H9 (cell line): ENCODE data around the gene LAIR2. TPM values are rescaled to one million over a fixed set of nuclear protein-coding genes. Genes with fewer than 3 reads are reported as not detected.

Experiments
- DNase-seq: peaks from one replicate; pipeline ENCODE4 v3.0.0-alpha.2; 2017
- H2AFZ ChIP-seq: one replicate; pipeline ENCODE4 v1.6.1; 2013; ENCODE audit warnings: mild to moderate bottlenecking, low read length, control low read depth, moderate library complexity
- H2AK5ac ChIP-seq: 2 replicates; pipeline ENCODE4 v1.6.1; 2013; ENCODE audit warnings: low read length, control low read depth, mixed read lengths; ENCODE audit not compliant: insufficient read length
- H2BK120ac ChIP-seq: one replicate; pipeline ENCODE4 v1.6.1; 2013; ENCODE audit warnings: low read depth, mild to moderate bottlenecking, low read length, control low read depth, inconsistent platforms; ENCODE audit not compliant: poor library complexity, severe bottlenecking
- H2BK12ac ChIP-seq: 2 replicates; pipeline ENCODE4 v1.6.1; 2013; ENCODE audit warnings: low read length, control low read depth, mixed read lengths, low read depth; ENCODE audit not compliant: insufficient read length
- H2BK15ac ChIP-seq: 2 replicates; pipeline ENCODE4 v1.6.1; 2013; ENCODE audit warnings: low read depth, low read length, control low read depth
- H2BK20ac ChIP-seq: one replicate; pipeline ENCODE4 v1.6.1; 2013; ENCODE audit warnings: low read depth, mild to moderate bottlenecking, low read length, control low read depth, inconsistent platforms; ENCODE audit not compliant: poor library complexity, severe bottlenecking
- H2BK5ac ChIP-seq: 2 replicates; pipeline ENCODE4 v1.6.1; 2013; ENCODE audit warnings: low read length, control low read depth, mixed read lengths; ENCODE audit not compliant: insufficient read length
- H3K14ac ChIP-seq: 2 replicates; pipeline ENCODE4 v1.6.1; 2013; ENCODE audit warnings: low read length, control low read depth; ENCODE audit not compliant: insufficient read depth
- H3K18ac ChIP-seq: 2 replicates; pipeline ENCODE4 v1.6.1; 2013; ENCODE audit warnings: low read depth, mild to moderate bottlenecking, mixed read lengths, low read length, control low read depth; ENCODE audit not compliant: insufficient read length
- H3K23ac ChIP-seq: 2 replicates; pipeline ENCODE4 v1.6.1; 2013; ENCODE audit warnings: low read length, control low read depth, mixed read lengths, low read depth; ENCODE audit not compliant: insufficient read length
- H3K23me2 ChIP-seq: 2 replicates; pipeline ENCODE4 v1.6.1; 2013; ENCODE audit warnings: low read depth, mild to moderate bottlenecking, mixed read lengths, low read length, control low read depth; ENCODE audit not compliant: insufficient read length, poor library complexity, severe bottlenecking
- H3K27ac ChIP-seq: 2 replicates; pipeline ENCODE4 v1.5.1; 2013; ENCODE audit warnings: low read length, control low read depth, mixed read lengths, low read depth; ENCODE audit not compliant: insufficient read length
- H3K27me3 ChIP-seq: 2 replicates; pipeline ENCODE4 v1.6.1; 2013; ENCODE audit warnings: low read length, control low read depth, inconsistent platforms; ENCODE audit not compliant: insufficient read depth
- H3K4ac ChIP-seq: 2 replicates; pipeline ENCODE4 v1.6.1; 2013; ENCODE audit warnings: low read depth, mild to moderate bottlenecking, control low read depth, inconsistent platforms, low read length, moderate library complexity
- H3K4me1 ChIP-seq: 2 replicates; pipeline ENCODE4 v1.6.1; 2013; ENCODE audit warnings: low read length, control low read depth, inconsistent platforms; ENCODE audit not compliant: insufficient read depth
- H3K4me2 ChIP-seq: 2 replicates; pipeline ENCODE4 v1.6.1; 2013; ENCODE audit warnings: low read length, control low read depth, mixed read lengths; ENCODE audit not compliant: insufficient read length, insufficient read depth
- H3K56ac ChIP-seq: 2 replicates; pipeline ENCODE4 v1.6.1; 2013; ENCODE audit warnings: low read depth, mild to moderate bottlenecking, mixed read lengths, low read length, control low read depth; ENCODE audit not compliant: insufficient read length
- H3K79me1 ChIP-seq: 2 replicates; pipeline ENCODE4 v1.6.1; 2013; ENCODE audit warnings: low read depth, mild to moderate bottlenecking, moderate library complexity, low read length, control low read depth, inconsistent platforms; ENCODE audit not compliant: insufficient read depth, poor library complexity, severe bottlenecking
- H3K79me2 ChIP-seq: 2 replicates; pipeline ENCODE4 v1.6.1; 2013; ENCODE audit warnings: low read length, control low read depth, inconsistent platforms; ENCODE audit not compliant: insufficient read depth
- H3K9ac ChIP-seq: 2 replicates; pipeline ENCODE4 v1.6.1; 2013; ENCODE audit warnings: low read length, control low read depth, mixed read lengths; ENCODE audit not compliant: insufficient read length; ENCODE audit errors: extremely low read depth
- H3K9me3 ChIP-seq: one replicate; pipeline ENCODE4 v1.6.1; 2013; ENCODE audit warnings: low read depth, low read length, inconsistent platforms; ENCODE audit not compliant: control insufficient read depth
- H3T11ph ChIP-seq: one replicate; pipeline ENCODE4 v1.6.1; 2013; ENCODE audit warnings: mild to moderate bottlenecking, low read length, control low read depth, inconsistent platforms
- H4K20me1 ChIP-seq: one replicate; pipeline ENCODE4 v1.6.1; 2013; ENCODE audit not compliant: control insufficient read depth, insufficient read length, insufficient read depth
- H4K5ac ChIP-seq: 2 replicates; pipeline ENCODE4 v1.6.1; 2013; ENCODE audit warnings: low read depth, mild to moderate bottlenecking, mixed read lengths, low read length, control low read depth; ENCODE audit not compliant: insufficient read length
- H4K8ac ChIP-seq: replicated peaks from 2 replicates; pipeline ENCODE4 v1.6.1; 2013; ENCODE audit warnings: low read length, control low read depth, mixed read lengths, low read depth; ENCODE audit not compliant: insufficient read length
- H4K91ac ChIP-seq: 2 replicates; pipeline ENCODE4 v1.6.1; 2013; ENCODE audit warnings: low read depth, mild to moderate bottlenecking, moderate library complexity, mixed read lengths, low read length, control low read depth; ENCODE audit not compliant: insufficient read length
- H3K27ac Mint-ChIP-seq, 3 experiments: 2 replicates in 2 of 3; 3 replicates in 1 of 3; pipeline ENCODE4 v1.8.0; 2020 to 2021; ENCODE audit warnings: mixed read lengths in 3 of 3, mild to moderate bottlenecking in 1 of 3, moderate library complexity in 1 of 3
- H3K27me3 Mint-ChIP-seq: 2 replicates; pipeline ENCODE4 v1.8.0; 2021; ENCODE audit warnings: low read depth, mild to moderate bottlenecking, moderate library complexity, mixed read lengths
- H3K36me3 Mint-ChIP-seq, 3 experiments: 2 replicates in 2 of 3; 3 replicates in 1 of 3; pipeline ENCODE4 v1.8.0; 2020 to 2021; ENCODE audit warnings: low read depth in 3 of 3, mixed read lengths in 3 of 3; ENCODE audit not compliant: insufficient read depth in 1 of 3
- H3K4me1 Mint-ChIP-seq, 2 experiments: 2 replicates each; pipeline ENCODE4 v1.8.0; 2020; ENCODE audit warnings: mixed read lengths in 2 of 2
- H3K4me3 Mint-ChIP-seq, 2 experiments: 2 replicates in 1 of 2; 3 replicates in 1 of 2; pipeline ENCODE4 v1.8.0; 2020 to 2021; ENCODE audit warnings: mild to moderate bottlenecking in 2 of 2, mixed read lengths in 2 of 2, moderate library complexity in 1 of 2
- H3K9me3 Mint-ChIP-seq, 2 experiments: 2 replicates in 1 of 2; 3 replicates in 1 of 2; pipeline ENCODE4 v1.8.0; 2020; ENCODE audit warnings: mild to moderate bottlenecking in 2 of 2, mixed read lengths in 2 of 2, moderate library complexity in 1 of 2
- WGBS: extraction: QIAGEN DNeasy Blood & Tissue Kit; methylation state at CpG from one replicate; pipeline ENCODE4 v1.1.7; 2013; ENCODE audit warnings: missing lambda C conversion rate, low lambda C conversion rate, mixed read lengths; ENCODE audit not compliant: insufficient read length; ENCODE audit errors: extremely low coverage; 5-methylcytosine and 5-hydroxymethylcytosine counted together
- total RNA-seq: library from RNA; stranded (reverse); gene quantifications from 2 replicates; pipeline ENCODE4 v1.2.1, GENCODE V29; 2021
- TF ChIP-seq, protein P1 (sequence below): fragments of 200-600 bp; sonication (generic); conservative IDR thresholded peaks from 3 replicates; pipeline ENCODE4 v1.8.0; 2021; ENCODE audit warnings: antibody characterized with exemption, mild to moderate bottlenecking

Gene LAIR2
- total RNA-seq, 1 experiment from 2014 or later: not detected

DNA sequence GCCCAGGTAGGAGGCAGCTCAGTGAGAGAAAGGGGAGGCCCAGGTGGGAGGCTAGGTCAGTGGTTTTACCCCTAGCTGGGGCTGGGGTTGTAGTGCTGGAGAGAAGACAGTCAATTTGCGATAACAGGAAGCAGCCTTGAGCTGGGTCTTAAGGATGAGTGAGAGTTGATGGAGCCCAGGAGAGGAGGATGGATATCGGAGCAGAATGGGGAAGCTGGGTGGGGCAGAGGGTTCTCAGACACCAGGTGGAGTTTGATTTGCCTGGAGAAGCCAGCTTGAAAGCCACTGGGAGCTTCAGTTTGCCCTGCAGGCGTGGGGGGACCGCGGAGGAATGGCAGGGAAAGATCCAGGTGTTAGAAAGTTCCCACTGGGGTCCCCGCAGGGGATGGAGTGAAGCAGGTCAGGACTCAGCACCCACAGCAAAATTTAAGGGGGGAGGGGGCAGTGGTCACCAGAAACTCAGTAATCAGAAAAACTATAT is 28.7 kb upstream of the LAIR2 start:
- no peak overlapping the region for H4K91ac ChIP-seq
- no peaks in the 10 kb centered on the region for H3K36me3 Mint-ChIP-seq
- no peaks in the 10 kb centered on the region for H4K20me1 ChIP-seq
- H3K27me3 Mint-ChIP-seq: peaks cover 56% of the 10 kb centered on the region
- H2BK15ac ChIP-seq: no peak overlapping the region
- TF ChIP-seq, protein P1, sequence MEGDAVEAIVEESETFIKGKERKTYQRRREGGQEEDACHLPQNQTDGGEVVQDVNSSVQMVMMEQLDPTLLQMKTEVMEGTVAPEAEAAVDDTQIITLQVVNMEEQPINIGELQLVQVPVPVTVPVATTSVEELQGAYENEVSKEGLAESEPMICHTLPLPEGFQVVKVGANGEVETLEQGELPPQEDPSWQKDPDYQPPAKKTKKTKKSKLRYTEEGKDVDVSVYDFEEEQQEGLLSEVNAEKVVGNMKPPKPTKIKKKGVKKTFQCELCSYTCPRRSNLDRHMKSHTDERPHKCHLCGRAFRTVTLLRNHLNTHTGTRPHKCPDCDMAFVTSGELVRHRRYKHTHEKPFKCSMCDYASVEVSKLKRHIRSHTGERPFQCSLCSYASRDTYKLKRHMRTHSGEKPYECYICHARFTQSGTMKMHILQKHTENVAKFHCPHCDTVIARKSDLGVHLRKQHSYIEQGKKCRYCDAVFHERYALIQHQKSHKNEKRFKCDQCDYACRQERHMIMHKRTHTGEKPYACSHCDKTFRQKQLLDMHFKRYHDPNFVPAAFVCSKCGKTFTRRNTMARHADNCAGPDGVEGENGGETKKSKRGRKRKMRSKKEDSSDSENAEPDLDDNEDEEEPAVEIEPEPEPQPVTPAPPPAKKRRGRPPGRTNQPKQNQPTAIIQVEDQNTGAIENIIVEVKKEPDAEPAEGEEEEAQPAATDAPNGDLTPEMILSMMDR: no peak
- H3K4me2 ChIP-seq: no peak overlapping the region
- peaks cover 15 to 29% of the 10 kb centered on the region in 2 experiments for H3K4me1 Mint-ChIP-seq
- H3K79me2 ChIP-seq: no peaks in the 10 kb centered on the region
- no peaks in the 10 kb centered on the region; a peak in 1 of 5 replicates for H3K9me3 Mint-ChIP-seq
- no peak overlapping the region for H2BK120ac ChIP-seq
- H3K27ac Mint-ChIP-seq: no peak overlapping the region; a peak in 1 of 7 replicates
- H3K4me1 ChIP-seq: no peaks in the 10 kb centered on the region; the same call in 1 of the 2 replicates
- peaks cover 2% of the 10 kb centered on the region; the same call in 1 of the 2 replicates for H3K27me3 ChIP-seq
- H3K23me2 ChIP-seq: peaks cover 7% of the 10 kb centered on the region
- no peak overlapping the region for H3K56ac ChIP-seq
- H3K9ac ChIP-seq: no peak overlapping the region
- H2BK20ac ChIP-seq: no peak overlapping the region
- H2BK12ac ChIP-seq: no peak overlapping the region
- H4K5ac ChIP-seq: no peak overlapping the region
- H4K8ac ChIP-seq: no peak overlapping the region
- H3K79me1 ChIP-seq: no peaks in the 10 kb centered on the region
- no peak overlapping the region for H3K14ac ChIP-seq
- H3K4ac ChIP-seq: no peak overlapping the region
- no peak for DNase-seq
- peak overlapping the region in 1 of 2 experiments; percentile 57; a peak in 2 of 5 replicates for H3K4me3 Mint-ChIP-seq
- no peak overlapping the region for H3K18ac ChIP-seq
- WGBS: no CpG with 5 or more reads among the region's 6 CpGs
- H2BK5ac ChIP-seq: no peak overlapping the region
- H2AFZ ChIP-seq: no peak overlapping the region
- no peaks in the 10 kb centered on the region for H3K9me3 ChIP-seq
- H3K23ac ChIP-seq: no peak overlapping the region
- H3K27ac ChIP-seq: no peak overlapping the region
- H2AK5ac ChIP-seq: no peak overlapping the region
- no peak overlapping the region for H3T11ph ChIP-seq
